H1 (cell line): ENCODE measurements around the gene ADCK1. TPM values are rescaled to one million over a fixed set of nuclear protein-coding genes. Genes with fewer than 3 reads are reported as not detected.

Experiments
- CHD7 ChIP-seq: fragments of 300-600 bp; sonication (generic); IDR thresholded peaks from 2 replicates; pipeline ENCODE4 v1.7.1; 2012; ENCODE audit warnings: low read length, moderate library complexity, mild to moderate bottlenecking, inconsistent platforms; ENCODE audit not compliant: insufficient replicate concordance
- SP4 ChIP-seq: IDR thresholded peaks from 2 replicates; pipeline ENCODE4 v1.6.1; 2012; ENCODE audit warnings: low read length, inconsistent platforms
- polyA plus RNA-seq, 7 experiments: library from polyadenylated mRNA; depleted of rRNA in 3 of 7; stranded (reverse) in 5 of 7; unstranded in 2 of 7; fragments of >200 nt in 5 of 7; fragments of 200-250 nt in 2 of 7; gene quantifications; 1 replicate in 5 of 7; 2 replicates in 1 of 7; 4 replicates in 1 of 7; pipeline versions ENCODE4 v1.2.1 to v1.2.3, GENCODE V29; 2011 to 2013; ENCODE audit warnings: missing spikeins in 2 of 7, mixed read lengths in 2 of 7
- total RNA-seq: library from RNA; stranded (reverse); fragmentation: NEBNext Ultra II Directional; extraction: Animal tissue kit (Norgen Biotek cat#: 25700); gene quantifications from 2 replicates; pipeline ENCODE4 v1.2.1, GENCODE V29; 2021

ADCK1 gene
- total and polyA plus RNA-seq, 2 of the 8 experiments (the other 6 are each of a cell fraction or from before 2014, with no cell fraction given), result 11.0 to 16.8 TPM

DNA sequence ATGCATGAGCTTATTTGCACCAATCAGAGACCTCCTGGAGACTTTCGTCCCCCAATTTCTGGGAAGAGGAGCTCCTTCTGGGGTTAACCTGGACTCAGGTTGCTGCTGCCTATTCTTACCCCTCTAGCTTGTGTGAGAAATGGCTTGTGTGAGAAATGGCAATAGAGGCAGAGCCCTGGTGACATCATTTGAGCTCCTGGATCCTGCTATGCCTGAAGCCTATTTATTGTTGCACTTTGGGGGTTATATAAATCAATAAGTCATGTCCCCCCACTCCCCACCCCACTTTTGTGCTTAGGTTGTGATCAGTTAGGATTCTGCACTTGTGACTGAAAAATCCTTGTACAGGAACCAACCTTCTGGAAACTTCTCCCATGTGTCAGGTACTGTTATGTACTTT is 167.2 kb downstream of the ADCK1 start (continued):
- TF ChIP-seq CHD7 (no peak), SP4 (no peak)
